Thyroid gland (tissue), 4 donors: ENCODE measurements around the gene LAMA2.

Experiments used
- POLR2A ChIP-seq, 2 donors: fragments of 450-650 bp; IDR thresholded peaks; one replicate each; pipeline ENCODE4 v1.6.1; 2017; ENCODE audit warnings: antibody characterized with exemption in 2 of 2, mild to moderate bottlenecking in 2 of 2, moderate library complexity in 1 of 2
- TF ChIP-seq, protein P1 (sequence below), 6 experiments: fragments of 200-600 bp in 3 of 6; fragments of 450-650 bp in 3 of 6; sonication (generic) in 3 of 6; IDR thresholded peaks; one replicate each; pipeline ENCODE4 v1.5.1; 2016 to 2019; ENCODE audit warnings: antibody characterized with exemption in 6 of 6, mild to moderate bottlenecking in 2 of 6, inconsistent platforms in 1 of 6, moderate library complexity in 1 of 6

DNA sequence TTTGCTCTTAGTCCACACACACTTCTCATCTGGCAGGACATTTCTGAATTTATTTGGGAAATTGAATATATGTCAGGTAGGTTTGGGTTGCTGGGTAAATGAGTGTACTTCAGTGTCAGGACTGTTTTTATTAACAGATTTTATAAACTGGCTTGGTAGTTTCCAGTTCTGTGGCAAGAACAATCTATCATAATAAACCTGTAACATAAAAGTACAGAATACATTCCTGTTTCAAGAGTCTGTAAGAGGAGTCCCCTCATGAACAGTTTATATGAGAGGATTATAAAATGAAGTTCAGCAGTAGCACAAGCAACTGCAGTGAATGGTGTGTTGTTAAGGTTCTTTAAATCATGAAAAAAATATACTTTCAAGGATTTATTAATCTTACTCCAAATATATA, 81.8 kb downstream of the LAMA2 start:
- TF ChIP-seq, protein P1, sequence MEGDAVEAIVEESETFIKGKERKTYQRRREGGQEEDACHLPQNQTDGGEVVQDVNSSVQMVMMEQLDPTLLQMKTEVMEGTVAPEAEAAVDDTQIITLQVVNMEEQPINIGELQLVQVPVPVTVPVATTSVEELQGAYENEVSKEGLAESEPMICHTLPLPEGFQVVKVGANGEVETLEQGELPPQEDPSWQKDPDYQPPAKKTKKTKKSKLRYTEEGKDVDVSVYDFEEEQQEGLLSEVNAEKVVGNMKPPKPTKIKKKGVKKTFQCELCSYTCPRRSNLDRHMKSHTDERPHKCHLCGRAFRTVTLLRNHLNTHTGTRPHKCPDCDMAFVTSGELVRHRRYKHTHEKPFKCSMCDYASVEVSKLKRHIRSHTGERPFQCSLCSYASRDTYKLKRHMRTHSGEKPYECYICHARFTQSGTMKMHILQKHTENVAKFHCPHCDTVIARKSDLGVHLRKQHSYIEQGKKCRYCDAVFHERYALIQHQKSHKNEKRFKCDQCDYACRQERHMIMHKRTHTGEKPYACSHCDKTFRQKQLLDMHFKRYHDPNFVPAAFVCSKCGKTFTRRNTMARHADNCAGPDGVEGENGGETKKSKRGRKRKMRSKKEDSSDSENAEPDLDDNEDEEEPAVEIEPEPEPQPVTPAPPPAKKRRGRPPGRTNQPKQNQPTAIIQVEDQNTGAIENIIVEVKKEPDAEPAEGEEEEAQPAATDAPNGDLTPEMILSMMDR (IDR thresholded peaks at IDR 0.05), result no peak
- TF ChIP-seq POLR2A (IDR thresholded peaks at IDR 0.05), result no peak
